GM12878 (cell line): ENCODE measurements around the gene DUT.

Experiments used
- POLR2A ChIP-seq: IDR thresholded peaks from 2 replicates; pipeline ENCODE4 v1.6.1; 2011; ENCODE audit warnings: low read depth, mild to moderate bottlenecking, low read length
- SMC3 ChIP-seq: IDR thresholded peaks from 2 replicates; pipeline ENCODE4 v1.6.1; 2011; ENCODE audit warnings: low read length, improper control_type of control experiment, borderline replicate concordance

GRCh38 chr15:48306639-48307038 is 24.6 kb upstream of the DUT start:
- TF ChIP-seq POLR2A (no peak), SMC3 (no peak)
